A549 (cell line): ENCODE results near the gene TSC22D1. TPM values are rescaled to one million over a fixed set of nuclear protein-coding genes. Genes with fewer than 3 reads are reported as not detected.

ENCODE experiments used
- ATAC-seq, 2 experiments: fragments of 200-7000 bp in 1 of 2; fragments of >200 bp in 1 of 2; cut with Nextera tagmentation in 1 of 2; cut with Tn5 transposase in 1 of 2; 3 replicates each; pipeline versions ENCODE4 v1.8.0 to v1.9.1; 2018 to 2020; ENCODE audit warnings: mild to moderate bottlenecking in 1 of 2, moderate library complexity in 1 of 2
- CTCF ChIA-PET: fragments of 300-600 bp; sonication (Branson Sonifier 250); formaldehyde crosslinking; extraction: SDS; loops from one replicate; lab custom pipeline; 2021; ENCODE audit warnings: antibody characterized with exemption, inconsistent platforms; lab: Yijun Ruan, JAX
- POLR2A ChIA-PET: fragments of 350-600 bp; formaldehyde crosslinking; extraction: SDS; loops from one replicate; lab custom pipeline; 2021; ENCODE audit warnings: antibody characterized with exemption, inconsistent platforms; lab: Yijun Ruan, JAX
- DNase-seq, 2 experiments: peaks; one replicate each; pipeline versions ENCODE4 v3.0.0 to v3.0.0-alpha.2; 2011 to 2016; ENCODE audit warnings: low read depth in 1 of 2, low spot score in 1 of 2
- FAIRE-seq: peaks from 2 replicates; lab custom pipeline; 2011; peaks lifted over from hg19 to GRCh38; lab: Jason Lieb, UNC
- H3K27ac ChIP-seq, 2 experiments: fragments of >200 bp; sonication (Bioruptor Twin); formaldehyde crosslinking; 3 replicates each; pipeline ENCODE4 v1.5.1; 2016 to 2017
- H3K4me1 ChIP-seq: fragments of >200 bp; sonication (Bioruptor Twin); formaldehyde crosslinking; 3 replicates; pipeline ENCODE4 v1.6.1; 2016
- H3K4me2 ChIP-seq: fragments of >200 bp; sonication (Bioruptor Twin); formaldehyde crosslinking; 3 replicates; pipeline ENCODE4 v1.6.1; 2016
- H3K4me3 ChIP-seq: fragments of >200 bp; sonication (Bioruptor Twin); formaldehyde crosslinking; 3 replicates; pipeline ENCODE4 v1.5.1; 2016
- H3K9me3 ChIP-seq: fragments of >200 bp; sonication (Bioruptor Twin); formaldehyde crosslinking; 3 replicates; pipeline ENCODE4 v1.6.1; 2016
- ATOH8 ChIP-seq: fragments of 250-450 bp; sonication (Bioruptor Pico); IDR thresholded peaks from 2 replicates; pipeline ENCODE4 v1.5.0; 2020; ENCODE audit warnings: low read depth, mild to moderate bottlenecking, moderate library complexity
- CBX8 ChIP-seq: fragments of 200-600 bp; sonication (generic); IDR thresholded peaks from 2 replicates; pipeline ENCODE4 v1.6.1; 2016
- CHD2 ChIP-seq: fragments of 150-350 bp; IDR thresholded peaks from 2 replicates; pipeline ENCODE4 v1.6.1; 2014; ENCODE audit warnings: low read length; ENCODE audit not compliant: partially characterized antibody
- CHD4 ChIP-seq: fragments of 200-600 bp; sonication (generic); IDR thresholded peaks from 2 replicates; pipeline ENCODE4 v1.6.1; 2016; ENCODE audit warnings: antibody characterized with exemption, mild to moderate bottlenecking, borderline replicate concordance
- EHF ChIP-seq: fragments of 250-450 bp; sonication (Bioruptor Pico); IDR thresholded peaks from 2 replicates; pipeline ENCODE4 v1.5.0; 2020; ENCODE audit warnings: mild to moderate bottlenecking
- FOSB ChIP-seq: fragments of 250-450 bp; sonication (Bioruptor Pico); IDR thresholded peaks from 2 replicates; pipeline ENCODE4 v1.5.0; 2020; ENCODE audit warnings: mild to moderate bottlenecking, moderate library complexity
- HDAC2 ChIP-seq: fragments of 200-600 bp; sonication (generic); IDR thresholded peaks from 2 replicates; pipeline ENCODE4 v1.6.1; 2016
- HOXB5 ChIP-seq: fragments of 250-450 bp; sonication (Bioruptor Pico); IDR thresholded peaks from 2 replicates; pipeline ENCODE4 v1.5.0; 2020; ENCODE audit warnings: mild to moderate bottlenecking, moderate library complexity
- JUN ChIP-seq, 2 experiments: fragments of >200 bp; sonication (Bioruptor Twin); formaldehyde crosslinking; IDR thresholded peaks; 2 replicates in 1 of 2; 3 replicates in 1 of 2; pipeline ENCODE4 v1.6.1; 2016 to 2017
- MAFK ChIP-seq: fragments of 450-650 bp; IDR thresholded peaks from 2 replicates; pipeline ENCODE4 v1.6.1; 2014; ENCODE audit not compliant: partially characterized antibody
- NFE2L2 ChIP-seq: fragments of 150-350 bp; conservative IDR thresholded peaks from 2 replicates; pipeline ENCODE4 v1.6.1; 2014; ENCODE audit warnings: low read length
- PBX3 ChIP-seq: IDR thresholded peaks from 2 replicates; pipeline ENCODE4 v1.6.1; 2012
- RAD21 ChIP-seq, 2 experiments: fragments of >200 bp in 1 of 2; sonication (Bioruptor Twin) in 1 of 2; formaldehyde crosslinking in 1 of 2; IDR thresholded peaks in 1 of 2; conservative IDR thresholded peaks in 1 of 2; 2 replicates in 1 of 2; 3 replicates in 1 of 2; pipeline ENCODE4 v1.6.1; 2012 to 2018; ENCODE audit warnings: inconsistent platforms in 1 of 2
- RCOR1 ChIP-seq: fragments of 150-350 bp; IDR thresholded peaks from 2 replicates; pipeline ENCODE4 v1.6.1; 2014; ENCODE audit warnings: antibody characterized with exemption, low read length, low read depth
- SMC3 ChIP-seq: fragments of >200 bp; sonication (Bioruptor Twin); formaldehyde crosslinking; IDR thresholded peaks from 3 replicates; pipeline ENCODE4 v1.6.1; 2018; ENCODE audit warnings: inconsistent platforms
- SREBF2 ChIP-seq: fragments of 450-650 bp; IDR thresholded peaks from 2 replicates; pipeline ENCODE4 v1.6.1; 2014; ENCODE audit warnings: mild to moderate bottlenecking, moderate library complexity
- ZFP36 ChIP-seq: fragments of 450-650 bp; IDR thresholded peaks from 2 replicates; pipeline ENCODE4 v1.6.1; 2014; ENCODE audit warnings: borderline replicate concordance; ENCODE audit not compliant: partially characterized antibody
- ZNF302 ChIP-seq: fragments of 250-450 bp; sonication (Bioruptor Pico); IDR thresholded peaks from 2 replicates; pipeline ENCODE4 v1.9.0; 2021; ENCODE audit warnings: inconsistent platforms, mild to moderate bottlenecking, moderate library complexity
- WGBS: methylation state at CpG from one replicate; pipeline ENCODE4 v1.1.6; 2017; ENCODE audit errors: missing lambda C conversion rate; 5-methylcytosine and 5-hydroxymethylcytosine counted together
- polyA plus RNA-seq, 4 experiments: library from polyadenylated mRNA; depleted of rRNA in 3 of 4; stranded (reverse); fragments of >200 nt; fragmentation: RNase III in 1 of 4; extraction: RNeasy Plus Mini Kit Qiagen cat#74134 plus additional on column Dnase treatment in 1 of 4; gene quantifications; 2 replicates in 3 of 4; 3 replicates in 1 of 4; pipeline ENCODE4 v1.2.3, GENCODE V29; 2011 to 2017
- TF ChIP-seq, protein P1 (sequence below): fragments of >200 bp; sonication (Bioruptor Twin); formaldehyde crosslinking; IDR thresholded peaks from 2 replicates; pipeline ENCODE4 v1.6.1; 2016
- TF ChIP-seq, protein P2 (sequence below): fragments of 450-650 bp; IDR thresholded peaks from 2 replicates; pipeline ENCODE4 v1.6.1; 2014; ENCODE audit warnings: antibody characterized with exemption

The TSC22D1 gene
- polyA plus RNA-seq, 2 of the 4 experiments (the other 2 are of a cell fraction), result 66.8 to 196 TPM

GRCh38 chr13:44439452-44440024 lies 136.6 kb downstream of the TSC22D1 start:
- no peak for FAIRE-seq
- Histone ChIP-seq H3K4me2 (no peak overlapping the region), H3K27ac (peak overlapping the region in 1 of 2 experiments; percentile 51; a peak in 1 of 6 replicates), H3K9me3 (no peaks in the 10 kb centered on the region), H3K4me3 (no peak overlapping the region), H3K4me1 (peaks cover 11% of the 10 kb centered on the region)
- ATAC-seq, result no peak
- TF ChIP-seq EHF (CRISPR knock-in tag) (no peak), JUN (IDR thresholded peaks at IDR 0.05) (no peak), MAFK (no peak), CBX8 (no peak), HDAC2 (no peak), SMC3 (no peak), CHD4 (no peak), FOSB (CRISPR knock-in tag) (no peak), ZFP36 (no peak), ATOH8 (CRISPR knock-in tag) (no peak), HOXB5 (CRISPR knock-in tag) (no peak), SREBF2 (no peak), RAD21 (conservative IDR thresholded peaks at IDR 0.05 in 1 of 2, IDR thresholded peaks at IDR 0.05 in 1 of 2) (no peak), RCOR1 (no peak), PBX3 (no peak), ZNF302 (CRISPR knock-in tag) (no peak)
- TF ChIP-seq, protein P1, sequence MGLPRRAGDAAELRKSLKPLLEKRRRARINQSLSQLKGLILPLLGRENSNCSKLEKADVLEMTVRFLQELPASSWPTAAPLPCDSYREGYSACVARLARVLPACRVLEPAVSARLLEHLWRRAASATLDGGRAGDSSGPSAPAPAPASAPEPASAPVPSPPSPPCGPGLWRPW, result no peak
- TF ChIP-seq, protein P2, sequence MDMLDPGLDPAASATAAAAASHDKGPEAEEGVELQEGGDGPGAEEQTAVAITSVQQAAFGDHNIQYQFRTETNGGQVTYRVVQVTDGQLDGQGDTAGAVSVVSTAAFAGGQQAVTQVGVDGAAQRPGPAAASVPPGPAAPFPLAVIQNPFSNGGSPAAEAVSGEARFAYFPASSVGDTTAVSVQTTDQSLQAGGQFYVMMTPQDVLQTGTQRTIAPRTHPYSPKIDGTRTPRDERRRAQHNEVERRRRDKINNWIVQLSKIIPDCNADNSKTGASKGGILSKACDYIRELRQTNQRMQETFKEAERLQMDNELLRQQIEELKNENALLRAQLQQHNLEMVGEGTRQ, result no peak
- DNase-seq, result no peak
- ChIA-PET POLR2A (no interaction called here), CTCF (interaction anchor here (1.0 to 6.1 kb wide), 4 partner anchors 9 to 535 kb away, joined by 3 to 43 read pairs (median 20); no protein-coding TSS in a partner anchor)
- WGBS, result 90% methylated on average over 4 of the region's 4 CpGs

GRCh38 chr13:44438234-44438579 lies 137.9 kb downstream of the TSC22D1 start:
- ATAC-seq (no peak), DNase-seq (no peak), FAIRE-seq (no peak)
- TF ChIP-seq CHD2, result no peak
- TF ChIP-seq NFE2L2, result no peak
- H3K4me1 ChIP-seq, result peaks cover 21% of the 10 kb centered on the region
- H3K4me2 ChIP-seq, result peak overlapping the region; percentile 91; the same call in 1 of the 3 replicates
- no peaks in the 10 kb centered on the region for H3K9me3 ChIP-seq
- ChIA-PET CTCF (interaction anchor here (0.7 to 6.1 kb wide), 16 partner anchors 11 to 533 kb away, joined by 3 to 43 read pairs (median 3); no protein-coding TSS in a partner anchor), POLR2A (no interaction called here)
- 1% methylated on average over 3 of the region's 3 CpGs for WGBS
- no peak overlapping the region for H3K4me3 ChIP-seq
- H3K27ac ChIP-seq, result peak overlapping the region in 1 of 2 experiments; percentile 58; a peak in 2 of 6 replicates
